Activated T-cell treated with anti-CD3 and anti-CD28 coated beads, Interleukin-2, amount 50 U/mL, for 1 hour (primary cell): ENCODE data around the gene DHRS11.

ENCODE experiments used
- DNase-seq: peaks from one replicate; pipeline ENCODE4 v3.0.0-alpha.2; 2020

DHRS11 gene

GRCh38 chr17:36591434-36592315 lies at the start of gene DHRS11:
Gene DHRS11 (plus strand): TSS chr17:36591879. CDS start chr17:36592010, 131 bp downstream.
- DNase-seq, result peak; percentile 82

GRCh38 chr17:36542755-36543154 lies 48.9 kb upstream of the DHRS11 start:
- no peak for DNase-seq

- DNase-seq, result no peak
Measured at GRCh38 chr17:36544044-36544306, 47.7 kb upstream of the DHRS11 start.

- peak; percentile 89 for DNase-seq
Measured at GRCh38 chr17:36544307-36545076, 47.2 kb upstream of the DHRS11 start, which contains the start of gene GGNBP2. Gene GGNBP2 (plus strand): TSS chr17:36544919. CDS start chr17:36545725, 806 bp downstream.

GRCh38 chr17:36545077-36545464 lies 46.6 kb upstream of the DHRS11 start:
- no peak for DNase-seq

GRCh38 chr17:36545465-36546417 lies 45.9 kb upstream of the DHRS11 start:
- peak; percentile 98 for DNase-seq

GRCh38 chr17:36546418-36547093 lies 45.1 kb upstream of the DHRS11 start:
- no peak for DNase-seq

GRCh38 chr17:36547776-36548175 lies 43.9 kb upstream of the DHRS11 start:
- no peak for DNase-seq

GRCh38 chr17:36550491-36551417 lies 40.9 kb upstream of the DHRS11 start:
- DNase-seq, result no peak

- DNase-seq, result no peak
Measured at GRCh38 chr17:36553459-36553858, 38.2 kb upstream of the DHRS11 start.

GRCh38 chr17:36566081-36566480 lies 25.6 kb upstream of the DHRS11 start:
- no peak for DNase-seq

GRCh38 chr17:36575028-36575427 lies 16.7 kb upstream of the DHRS11 start:
- no peak for DNase-seq

- no peak for DNase-seq
Measured at GRCh38 chr17:36576793-36577192, 14.9 kb upstream of the DHRS11 start.

GRCh38 chr17:36578671-36579070 lies 13.0 kb upstream of the DHRS11 start:
- DNase-seq, result no peak

GRCh38 chr17:36583787-36584186 lies 7.9 kb upstream of the DHRS11 start:
- DNase-seq, result no peak

GRCh38 chr17:36586138-36586537 lies 5.5 kb upstream of the DHRS11 start:
- no peak for DNase-seq

GRCh38 chr17:36590082-36590481 lies 1.6 kb upstream of the DHRS11 start:
- no peak for DNase-seq

- DNase-seq, result no peak
Measured at GRCh38 chr17:36592316-36592715, 637 bp downstream of the DHRS11 start.

GRCh38 chr17:36592716-36593321 lies 1.1 kb downstream of the DHRS11 start:
- no peak for DNase-seq

GRCh38 chr17:36593656-36594316 lies 2.1 kb downstream of the DHRS11 start:
- DNase-seq, result no peak
